Measurements from ENCODE around the gene SESN1.

SESN1 gene

GRCh38 chr6:108946695-108947094 lies 148.0 kb downstream of the SESN1 start:
- H3K79me2 ChIP-seq (ENCODE audit: low read length): no peaks in the 10 kb centered on the region
- H2AFZ ChIP-seq (ENCODE audit: low read length): no peak overlapping the region
- H3K9me2 ChIP-seq (replicated peaks; ENCODE audit: insufficient read depth, low read length): no peaks in the 10 kb centered on the region
- no peak overlapping the region for H3K9ac ChIP-seq (ENCODE audit: low read length)
- DNase-seq: no peak
- peaks cover 3% of the 10 kb centered on the region; the same call in 1 of the 2 replicates for H3K4me1 ChIP-seq (ENCODE audit: low read length)
- H3K27me3 ChIP-seq (replicated peaks; ENCODE audit: insufficient read depth, low read length): no peaks in the 10 kb centered on the region
- H3K27ac ChIP-seq (ENCODE audit: low read length): no peak overlapping the region
- H3F3A ChIP-seq (ENCODE audit: insufficient read depth, low read length): no peaks in the 10 kb centered on the region
- TF ChIP-seq EZH2 (optimal IDR thresholded peaks at IDR 0.05; ENCODE audit: low read depth, low read length): no peak
- TF ChIP-seq CTCF (IDR thresholded peaks at IDR 0.05; ENCODE audit: low read length): no peak
- no peak for TF ChIP-seq EZH2phosphoT487 (IDR thresholded peaks at IDR 0.05; ENCODE audit: low read length)
- H4K20me1 ChIP-seq (ENCODE audit: insufficient read depth, low read length): no peaks in the 10 kb centered on the region
- no peaks in the 10 kb centered on the region for H3K9me3 ChIP-seq (replicated peaks; ENCODE audit: insufficient read depth, low read length)
- H3K4me2 ChIP-seq (ENCODE audit: low read depth, low read length): no peak overlapping the region
- H3K36me3 ChIP-seq (replicated peaks; ENCODE audit: insufficient read depth, low read length): no peaks in the 10 kb centered on the region
- no peak overlapping the region for H3K4me3 ChIP-seq (ENCODE audit: low read length)

DNA sequence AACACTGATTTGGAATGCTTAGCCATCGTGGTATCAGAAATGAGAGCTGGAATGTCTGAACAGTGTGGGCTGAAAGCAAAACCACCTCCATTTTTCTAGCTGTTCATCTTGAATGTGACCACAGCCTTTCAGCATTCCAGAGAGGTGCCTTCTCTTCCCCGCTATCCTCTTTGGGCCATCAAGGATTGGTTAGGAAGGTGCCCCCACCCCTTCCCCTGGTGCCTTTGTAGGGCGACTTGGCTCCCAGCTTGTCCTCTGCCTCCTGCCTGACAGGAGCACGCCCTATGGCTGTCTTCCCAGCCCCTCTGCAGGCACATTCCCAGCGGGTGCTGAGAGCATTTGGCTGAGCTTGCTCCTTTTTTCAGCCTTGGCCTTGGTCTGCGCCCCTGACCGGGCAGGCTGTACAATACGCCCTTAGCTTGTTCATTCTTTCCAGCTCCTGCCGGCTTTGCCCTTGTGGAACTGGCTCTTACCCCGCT lies 148.9 kb downstream of the SESN1 start:
- no peak overlapping the region for H3K27ac ChIP-seq (ENCODE audit: low read length)
- TF ChIP-seq EZH2 (optimal IDR thresholded peaks at IDR 0.05; ENCODE audit: low read depth, low read length): no peak
- TF ChIP-seq EZH2phosphoT487 (IDR thresholded peaks at IDR 0.05; ENCODE audit: low read length): no peak
- no peak for TF ChIP-seq CTCF (IDR thresholded peaks at IDR 0.05; ENCODE audit: low read length)

DNA sequence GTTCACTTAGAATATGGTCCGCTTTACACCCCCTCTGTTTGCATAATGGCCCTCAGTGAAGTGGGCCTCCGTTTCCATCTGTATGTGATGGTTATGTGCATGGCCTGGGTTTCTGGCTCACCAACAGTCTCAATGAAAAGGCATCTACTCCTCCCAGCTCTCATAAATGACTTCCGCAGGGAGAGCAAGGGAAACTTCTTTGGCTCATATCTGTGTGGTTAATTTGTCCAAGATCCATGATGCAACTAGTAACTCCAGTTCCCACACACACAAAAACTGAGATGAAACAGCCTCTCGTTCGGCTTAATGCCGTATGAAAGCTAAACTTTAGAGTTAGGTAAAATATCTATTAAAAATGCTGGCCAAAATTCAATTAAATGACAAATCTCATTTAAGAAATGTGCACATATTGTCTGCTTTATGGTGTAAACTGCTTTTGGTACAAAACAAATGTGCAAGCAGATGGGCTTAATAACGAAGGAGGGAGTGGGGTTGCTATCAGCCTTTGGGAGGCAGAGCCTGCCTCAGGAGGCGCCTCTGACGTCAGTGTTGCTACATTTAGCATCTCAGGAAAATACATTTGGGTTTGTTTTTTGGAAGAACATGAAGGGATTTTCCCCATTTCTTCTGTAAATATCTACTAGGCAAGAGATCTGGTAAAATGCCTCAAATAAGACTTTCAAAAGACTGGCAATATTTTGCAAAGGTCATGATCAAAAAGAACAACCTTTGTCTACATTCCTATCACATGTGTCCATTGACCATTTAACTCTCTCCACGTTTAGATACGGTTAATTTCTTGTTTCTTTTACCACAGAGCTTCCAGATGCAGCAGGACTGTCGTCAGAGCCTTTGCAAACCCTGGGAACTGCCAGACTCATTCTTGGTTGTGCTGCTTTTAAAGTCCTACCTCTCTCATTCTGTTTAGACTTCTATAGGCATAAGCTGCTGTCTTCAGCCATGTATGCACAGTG lies 149.7 kb downstream of the SESN1 start:
- no peak for DNase-seq
- TF ChIP-seq EZH2phosphoT487 (IDR thresholded peaks at IDR 0.05; ENCODE audit: low read length) (no peak), CTCF (IDR thresholded peaks at IDR 0.05; ENCODE audit: low read length) (no peak), EZH2 (optimal IDR thresholded peaks at IDR 0.05; ENCODE audit: low read depth, low read length) (no peak)
- no peaks in the 10 kb centered on the region for H3K9me3 ChIP-seq (replicated peaks; ENCODE audit: insufficient read depth, low read length)
- peaks cover 3% of the 10 kb centered on the region; the same call in 1 of the 2 replicates for H3K4me1 ChIP-seq (ENCODE audit: low read length)
- no peaks in the 10 kb centered on the region for H3F3A ChIP-seq (ENCODE audit: insufficient read depth, low read length)
- H3K4me2 ChIP-seq (ENCODE audit: low read depth, low read length): no peak overlapping the region
- no peak overlapping the region for H3K9ac ChIP-seq (ENCODE audit: low read length)
- H3K27me3 ChIP-seq (replicated peaks; ENCODE audit: insufficient read depth, low read length): no peaks in the 10 kb centered on the region
- no peak overlapping the region for H3K4me3 ChIP-seq (ENCODE audit: low read length)
- H2AFZ ChIP-seq (ENCODE audit: low read length): no peak overlapping the region
- no peaks in the 10 kb centered on the region for H4K20me1 ChIP-seq (ENCODE audit: insufficient read depth, low read length)
- H3K79me2 ChIP-seq (ENCODE audit: low read length): no peaks in the 10 kb centered on the region
- H3K27ac ChIP-seq (ENCODE audit: low read length): no peak overlapping the region
- no peaks in the 10 kb centered on the region for H3K9me2 ChIP-seq (replicated peaks; ENCODE audit: insufficient read depth, low read length)
- H3K36me3 ChIP-seq (replicated peaks; ENCODE audit: insufficient read depth, low read length): no peaks in the 10 kb centered on the region

More for the DNA sequence above, 148.9 kb downstream of the SESN1 start:
- no peaks in the 10 kb centered on the region for H4K20me1 ChIP-seq (ENCODE audit: insufficient read depth, low read length)
- no peaks in the 10 kb centered on the region for H3K27me3 ChIP-seq (replicated peaks; ENCODE audit: insufficient read depth, low read length)
- H3K4me1 ChIP-seq (ENCODE audit: low read length): peaks cover 3% of the 10 kb centered on the region; the same call in 1 of the 2 replicates
- DNase-seq: no peak
- no peak overlapping the region for H2AFZ ChIP-seq (ENCODE audit: low read length)
- H3K9me2 ChIP-seq (replicated peaks; ENCODE audit: insufficient read depth, low read length): no peaks in the 10 kb centered on the region
- H3K36me3 ChIP-seq (replicated peaks; ENCODE audit: insufficient read depth, low read length): no peaks in the 10 kb centered on the region
- no peak overlapping the region for H3K9ac ChIP-seq (ENCODE audit: low read length)
- no peaks in the 10 kb centered on the region for H3K9me3 ChIP-seq (replicated peaks; ENCODE audit: insufficient read depth, low read length)
- H3F3A ChIP-seq (ENCODE audit: insufficient read depth, low read length): no peaks in the 10 kb centered on the region
- H3K79me2 ChIP-seq (ENCODE audit: low read length): no peaks in the 10 kb centered on the region
- H3K4me2 ChIP-seq (ENCODE audit: low read depth, low read length): no peak overlapping the region
- H3K4me3 ChIP-seq (ENCODE audit: low read length): no peak overlapping the region
